ENCODE data around the gene LGMN. TPM values are rescaled to one million over a fixed set of nuclear protein-coding genes. Genes with fewer than 3 reads are reported as not detected.

The LGMN gene
- total RNA-seq, 1 experiment from 2014 or later, result 20.0 TPM

DNA sequence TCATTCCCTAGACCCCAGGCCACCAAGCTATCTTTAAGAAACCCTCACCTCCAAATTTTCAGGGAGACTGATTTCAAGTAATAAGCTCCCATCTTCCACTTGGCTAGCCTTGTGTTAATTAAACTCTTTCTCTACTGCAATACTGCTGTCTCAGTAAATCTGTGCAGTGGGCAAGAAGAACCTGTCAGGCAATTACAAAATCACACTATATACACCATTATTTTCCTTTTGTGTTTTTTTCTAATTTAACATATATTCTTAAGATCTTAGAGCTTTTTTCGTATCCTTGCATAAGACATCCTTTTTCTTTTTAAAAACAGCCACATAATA lies 38.0 kb upstream of the LGMN start:
- peak overlapping the region; percentile 16 for H3K27ac Mint-ChIP-seq (ENCODE audit: low read depth, unreplicated experiment)
- H3K9me3 Mint-ChIP-seq (ENCODE audit: unreplicated experiment), result peaks cover 15% of the 10 kb centered on the region
- no peaks in the 10 kb centered on the region for H3K36me3 Mint-ChIP-seq (ENCODE audit: insufficient read depth, unreplicated experiment)
- intact Hi-C loops (cut with micrococcal nuclease), result no loop called here
- H3K4me3 Mint-ChIP-seq (ENCODE audit: unreplicated experiment), result no peak overlapping the region
- ChIA-PET POLR2A (no interaction called here), CTCF (interaction anchor here (0.7 to 8.6 kb wide), 6 partner anchors 14 to 652 kb away, joined by 3 to 106 read pairs (median 3); no protein-coding TSS in a partner anchor)
- BruUV-seq (replicated peaks), result no TSS peak
- H3K27me3 Mint-ChIP-seq (ENCODE audit: insufficient read depth, unreplicated experiment), result no peaks in the 10 kb centered on the region
- TF ChIP-seq, protein P1, sequence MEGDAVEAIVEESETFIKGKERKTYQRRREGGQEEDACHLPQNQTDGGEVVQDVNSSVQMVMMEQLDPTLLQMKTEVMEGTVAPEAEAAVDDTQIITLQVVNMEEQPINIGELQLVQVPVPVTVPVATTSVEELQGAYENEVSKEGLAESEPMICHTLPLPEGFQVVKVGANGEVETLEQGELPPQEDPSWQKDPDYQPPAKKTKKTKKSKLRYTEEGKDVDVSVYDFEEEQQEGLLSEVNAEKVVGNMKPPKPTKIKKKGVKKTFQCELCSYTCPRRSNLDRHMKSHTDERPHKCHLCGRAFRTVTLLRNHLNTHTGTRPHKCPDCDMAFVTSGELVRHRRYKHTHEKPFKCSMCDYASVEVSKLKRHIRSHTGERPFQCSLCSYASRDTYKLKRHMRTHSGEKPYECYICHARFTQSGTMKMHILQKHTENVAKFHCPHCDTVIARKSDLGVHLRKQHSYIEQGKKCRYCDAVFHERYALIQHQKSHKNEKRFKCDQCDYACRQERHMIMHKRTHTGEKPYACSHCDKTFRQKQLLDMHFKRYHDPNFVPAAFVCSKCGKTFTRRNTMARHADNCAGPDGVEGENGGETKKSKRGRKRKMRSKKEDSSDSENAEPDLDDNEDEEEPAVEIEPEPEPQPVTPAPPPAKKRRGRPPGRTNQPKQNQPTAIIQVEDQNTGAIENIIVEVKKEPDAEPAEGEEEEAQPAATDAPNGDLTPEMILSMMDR (IDR thresholded peaks at IDR 0.05; ENCODE audit: unreplicated experiment), result no peak
- DNase-seq (ENCODE audit: unreplicated experiment), result no peak
- H3K4me1 Mint-ChIP-seq (ENCODE audit: insufficient read depth, unreplicated experiment), result peaks cover 4% of the 10 kb centered on the region

DNA sequence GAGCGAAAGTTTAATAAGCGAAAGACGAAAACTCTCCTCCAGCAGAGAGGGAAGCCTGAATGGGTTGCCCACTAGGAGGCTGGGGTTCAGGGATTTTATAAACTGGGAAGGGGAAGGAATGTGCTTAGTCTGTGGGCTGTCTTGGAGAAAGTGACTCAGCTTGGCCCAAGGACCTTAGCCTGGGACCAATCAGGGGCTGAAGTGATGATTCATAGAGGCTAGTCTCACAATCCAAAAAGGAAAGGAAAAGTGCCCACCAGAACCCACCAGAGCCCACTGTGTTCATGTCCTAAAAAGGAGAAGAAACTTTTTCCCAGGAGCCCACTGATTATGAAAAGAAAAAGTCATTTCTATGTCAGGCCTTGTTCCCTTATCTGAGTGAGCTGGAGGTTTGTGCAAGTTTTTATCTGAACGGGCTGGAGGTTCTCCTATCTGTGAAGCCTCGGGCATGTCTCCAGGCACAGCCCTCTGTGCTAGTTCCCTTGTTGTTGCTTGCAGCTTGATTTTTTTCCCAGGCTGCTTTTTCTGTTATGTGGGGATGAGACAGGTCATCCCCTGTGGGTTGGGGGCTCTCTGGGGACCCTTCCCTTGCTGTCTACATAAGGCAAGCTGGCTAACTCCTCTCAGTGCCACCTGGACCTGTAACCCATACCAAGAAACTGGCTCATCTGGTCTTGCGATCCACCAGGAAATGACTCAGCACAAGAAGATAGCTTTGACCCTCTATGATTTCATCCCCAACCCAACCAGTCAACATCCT lies 37.4 kb upstream of the LGMN start:
- intact Hi-C loops (cut with micrococcal nuclease), result no loop called here
- POLR2A ChIA-PET, result no interaction called here
- BruUV-seq (replicated peaks), result no TSS peak
- peaks cover 15% of the 10 kb centered on the region for H3K9me3 Mint-ChIP-seq (ENCODE audit: unreplicated experiment)
- TF ChIP-seq, protein P1 (IDR thresholded peaks at IDR 0.05; ENCODE audit: unreplicated experiment), result no peak
- no peaks in the 10 kb centered on the region for H3K27me3 Mint-ChIP-seq (ENCODE audit: insufficient read depth, unreplicated experiment)
- H3K4me3 Mint-ChIP-seq (ENCODE audit: unreplicated experiment), result no peak overlapping the region
- peaks cover 4% of the 10 kb centered on the region for H3K4me1 Mint-ChIP-seq (ENCODE audit: insufficient read depth, unreplicated experiment)
- peak; percentile 34 for DNase-seq (ENCODE audit: unreplicated experiment)
- H3K27ac Mint-ChIP-seq (ENCODE audit: low read depth, unreplicated experiment), result peak overlapping the region; percentile 16
- CTCF ChIA-PET, result interaction anchor here (0.7 to 8.6 kb wide), 6 partner anchors 13 to 652 kb away, joined by 3 to 106 read pairs (median 3); no protein-coding TSS in a partner anchor
- H3K36me3 Mint-ChIP-seq (ENCODE audit: insufficient read depth, unreplicated experiment), result no peaks in the 10 kb centered on the region

DNA sequence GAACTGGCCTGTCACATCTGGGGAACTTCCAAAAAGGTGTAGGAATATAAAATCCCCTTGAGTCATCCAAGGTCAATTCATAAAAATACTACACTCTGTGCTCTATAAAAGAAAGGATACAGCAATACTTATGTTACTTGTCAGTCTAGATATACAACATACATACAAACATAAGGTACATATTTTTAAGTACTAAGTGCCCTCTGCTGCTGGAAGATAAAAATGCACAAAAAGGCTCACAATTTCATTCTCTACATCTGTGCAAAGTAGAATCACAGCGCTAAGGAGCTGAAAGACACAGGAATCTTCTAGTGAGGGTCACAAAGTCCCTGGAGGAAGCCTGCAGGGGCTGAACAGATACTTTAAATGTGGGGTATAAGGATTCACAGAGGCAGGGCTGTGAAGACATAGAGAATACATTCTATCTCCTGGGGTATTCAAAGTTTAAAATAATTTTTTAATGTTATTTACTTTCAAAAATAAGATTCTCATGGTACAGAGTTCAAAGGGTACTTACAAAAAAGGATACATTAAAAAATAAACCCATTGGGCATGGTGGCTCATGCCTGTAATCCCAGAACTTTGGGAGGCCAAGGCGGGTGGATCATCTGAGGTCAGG lies 35.5 kb upstream of the LGMN start:
- intact Hi-C loops (cut with micrococcal nuclease), result loop anchor here (1.0 to 5.0 kb wide), 2 partner anchors 37 to 70 kb away; partner anchors contain the start of gene LGMN
- ChIA-PET POLR2A (interaction anchor here (0.5 to 1.1 kb wide), 3 partner anchors 207 to 684 kb away, joined by 3 to 4 read pairs (median 4); partner anchors contain the start of genes CPSF2 and NDUFB1), CTCF (interaction anchor here (0.5 to 8.6 kb wide), 15 partner anchors 8 to 699 kb away, joined by 3 to 106 read pairs (median 3); no protein-coding TSS in a partner anchor)
- Mint-ChIP-seq H3K36me3 (ENCODE audit: insufficient read depth, unreplicated experiment) (no peaks in the 10 kb centered on the region), H3K4me3 (ENCODE audit: unreplicated experiment) (no peak overlapping the region), H3K27me3 (ENCODE audit: insufficient read depth, unreplicated experiment) (no peaks in the 10 kb centered on the region), H3K9me3 (ENCODE audit: unreplicated experiment) (peaks cover 3% of the 10 kb centered on the region), H3K27ac (ENCODE audit: low read depth, unreplicated experiment) (no peak overlapping the region), H3K4me1 (ENCODE audit: insufficient read depth, unreplicated experiment) (peaks cover 4% of the 10 kb centered on the region)
- BruUV-seq (replicated peaks), result no TSS peak
- DNase-seq (ENCODE audit: unreplicated experiment), result peak; percentile 64
- TF ChIP-seq, protein P1 (IDR thresholded peaks at IDR 0.05; ENCODE audit: unreplicated experiment), result peak; percentile 60

DNA sequence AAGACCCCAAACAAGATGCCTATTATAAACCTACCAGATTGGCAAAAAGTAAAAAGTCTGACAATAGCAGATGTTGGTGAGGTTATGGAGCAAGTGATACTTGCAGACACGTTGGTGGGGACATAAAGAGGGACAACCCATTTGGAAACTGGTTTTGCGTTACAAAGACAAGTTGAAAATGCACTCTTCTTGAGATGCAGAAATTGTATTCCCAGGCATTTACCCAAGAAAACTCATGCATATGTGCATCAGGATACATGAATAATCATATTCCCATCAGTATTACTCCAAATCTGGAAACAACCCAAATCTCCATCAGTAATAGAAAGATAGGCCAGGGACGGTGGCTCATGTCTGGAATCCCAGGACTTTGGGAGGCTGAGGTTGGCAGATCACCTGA lies 32.9 kb upstream of the LGMN start:
- ChIA-PET CTCF (interaction anchor here (1.1 to 8.6 kb wide), 3 partner anchors 68 to 646 kb away, joined by 3 to 106 read pairs (median 5); no protein-coding TSS in a partner anchor), POLR2A (no interaction called here)
- H3K9me3 Mint-ChIP-seq (ENCODE audit: unreplicated experiment), result no peaks in the 10 kb centered on the region
- DNase-seq (ENCODE audit: unreplicated experiment), result no peak
- H3K4me3 Mint-ChIP-seq (ENCODE audit: unreplicated experiment), result no peak overlapping the region
- H3K27ac Mint-ChIP-seq (ENCODE audit: low read depth, unreplicated experiment), result no peak overlapping the region
- peaks cover 4% of the 10 kb centered on the region for H3K4me1 Mint-ChIP-seq (ENCODE audit: insufficient read depth, unreplicated experiment)
- intact Hi-C loops (cut with micrococcal nuclease), result loop anchor here (5.0 kb wide), 1 partner anchor 34 kb away; the partner anchor contains the start of gene LGMN
- no TSS peak for BruUV-seq (replicated peaks)
- H3K36me3 Mint-ChIP-seq (ENCODE audit: insufficient read depth, unreplicated experiment), result no peaks in the 10 kb centered on the region
- TF ChIP-seq, protein P1 (IDR thresholded peaks at IDR 0.05; ENCODE audit: unreplicated experiment), result no peak
- H3K27me3 Mint-ChIP-seq (ENCODE audit: insufficient read depth, unreplicated experiment), result no peaks in the 10 kb centered on the region
